CD4-positive, alpha-beta memory T cell (primary cell): ENCODE results near the gene TDP2. TPM values are rescaled to one million over a fixed set of nuclear protein-coding genes. Genes with fewer than 3 reads are reported as not detected.
"Not testable (repeated sequence)": the region's sequence is repeated elsewhere in the genome, so short reads cannot be mapped to it uniquely, and the experiment has no call there.

Experiments
- CTCF ChIA-PET: fragments of 350-600 bp; sonication (Branson Sonifier 250); formaldehyde crosslinking; loops from one replicate; lab custom pipeline; 2021; ENCODE audit warnings: inconsistent platforms; ENCODE audit not compliant: partially characterized antibody; lab: Charles Lee
- POLR2A ChIA-PET: fragments of 350-600 bp; sonication (Branson Sonifier 250); formaldehyde crosslinking; loops from one replicate; lab custom pipeline; 2021; ENCODE audit not compliant: partially characterized antibody; lab: Charles Lee
- DNase-seq, 5 donors: peaks; one replicate each; pipeline versions ENCODE4 v3.0.0 to v3.0.0-alpha.2; 2020 to 2022; ENCODE audit warnings: mixed read lengths in 1 of 5
- H3K27ac ChIP-seq: one replicate; pipeline ENCODE4 v1.7.0; 2013; ENCODE audit warnings: low read depth, low read length
- H3K27me3 ChIP-seq: 2 replicates; pipeline ENCODE4 v1.7.0; 2013; ENCODE audit warnings: mild to moderate bottlenecking, low read length, moderate library complexity; ENCODE audit not compliant: insufficient read depth
- H3K36me3 ChIP-seq: 2 replicates; pipeline ENCODE4 v1.7.0; 2013; ENCODE audit warnings: mild to moderate bottlenecking, low read length, moderate library complexity; ENCODE audit not compliant: insufficient read depth
- H3K4me1 ChIP-seq: 2 replicates; pipeline ENCODE4 v1.7.0; 2013; ENCODE audit warnings: mild to moderate bottlenecking, low read length, moderate library complexity; ENCODE audit not compliant: insufficient read depth
- H3K4me3 ChIP-seq, 2 donors: one replicate each; pipeline ENCODE4 v1.7.0; 2013; ENCODE audit warnings: low read length in 2 of 2, mild to moderate bottlenecking in 1 of 2
- H3K9me3 ChIP-seq, 2 donors: one replicate each; pipeline ENCODE4 v1.7.0; 2013; ENCODE audit warnings: low read length in 2 of 2, control low read depth in 1 of 2; ENCODE audit not compliant: control insufficient read depth in 1 of 2
- H3K27ac Mint-ChIP-seq, 7 donors: one replicate each; pipeline ENCODE4 v1.8.0; 2020 to 2021; ENCODE audit warnings: mixed read lengths in 7 of 7, mild to moderate bottlenecking in 6 of 7, inconsistent platforms in 3 of 7, moderate library complexity in 3 of 7
- H3K27me3 Mint-ChIP-seq, 2 donors: one replicate each; pipeline ENCODE4 v1.8.0; 2020 to 2021; ENCODE audit warnings: mixed read lengths in 2 of 2
- H3K36me3 Mint-ChIP-seq, 2 donors: one replicate each; pipeline ENCODE4 v1.8.0; 2020 to 2021; ENCODE audit warnings: mixed read lengths in 2 of 2, inconsistent platforms in 1 of 2, mild to moderate bottlenecking in 1 of 2
- H3K4me1 Mint-ChIP-seq, 4 donors: one replicate each; pipeline ENCODE4 v1.8.0; 2020 to 2021; ENCODE audit warnings: mixed read lengths in 4 of 4, mild to moderate bottlenecking in 1 of 4
- H3K4me3 Mint-ChIP-seq, 8 donors: one replicate each; pipeline ENCODE4 v1.8.0; 2020 to 2021; ENCODE audit warnings: mixed read lengths in 8 of 8, mild to moderate bottlenecking in 7 of 8, moderate library complexity in 6 of 8, inconsistent platforms in 3 of 8
- H3K9me3 Mint-ChIP-seq, 8 donors: one replicate each; pipeline ENCODE4 v1.8.0; 2020 to 2021; ENCODE audit warnings: mixed read lengths in 8 of 8, mild to moderate bottlenecking in 5 of 8, inconsistent platforms in 3 of 8, moderate library complexity in 1 of 8
- intact Hi-C: fragments of 100-400 bp; cut with micrococcal nuclease; formaldehyde crosslinking; loops from one replicate; pipeline ENCODE4 v1.15.1; 2023
- polyA plus RNA-seq, 2 donors: library from polyadenylated mRNA; unstranded; fragments of 300-500 nt; fragmentation: Illumina TruSeq; gene quantifications; one replicate each; pipeline ENCODE4 v1.2.3, GENCODE V29; 2021
- total RNA-seq, 2 experiments: library from RNA; stranded (reverse); gene quantifications; one replicate each; pipeline ENCODE4 v1.2.3, GENCODE V29; 2021

Gene TDP2
- total and polyA plus RNA-seq, 4 experiments from 2014 or later = 43.4 to 74.3 (median 67.5) TPM

- no peaks in the 10 kb centered on the region for H3K4me1 ChIP-seq
- no peak overlapping the region for H3K27ac ChIP-seq
- intact Hi-C loops = no loop called here
- no peak overlapping the region for H3K27ac Mint-ChIP-seq
- DNase-seq = no peak
- H3K36me3 Mint-ChIP-seq = peaks cover 3 to 9% of the 10 kb centered on the region in 2 donors
- H3K27me3 ChIP-seq = no peaks in the 10 kb centered on the region
- no peaks in the 10 kb centered on the region for H3K36me3 ChIP-seq
- H3K4me1 Mint-ChIP-seq = peaks cover 0 to 4% (median 0%) of the 10 kb centered on the region in 4 donors
- ChIA-PET CTCF (interaction anchor here (1.4 kb wide), 1 partner anchor 103 kb away, joined by 4 read pairs; no protein-coding TSS in a partner anchor), POLR2A (no interaction called here)
- no peak overlapping the region for H3K4me3 Mint-ChIP-seq
- no peaks in the 10 kb centered on the region for H3K27me3 Mint-ChIP-seq
- H3K9me3 ChIP-seq = no peaks in the 10 kb centered on the region
- no peak overlapping the region for H3K4me3 ChIP-seq
- H3K9me3 Mint-ChIP-seq = no peaks in the 10 kb centered on the region
These were observed 16.9 kb upstream of the TDP2 start for GRCh38 chr6:24683297-24684296.

GRCh38 chr6:24680582-24680981 lies 13.9 kb upstream of the TDP2 start:
- H3K4me1 Mint-ChIP-seq = no peaks in the 10 kb centered on the region
- H3K4me3 Mint-ChIP-seq = no peak overlapping the region
- Histone ChIP-seq H3K4me3 (no peak overlapping the region), H3K27ac (no peak overlapping the region), H3K36me3 (no peaks in the 10 kb centered on the region), H3K4me1 (no peaks in the 10 kb centered on the region), H3K27me3 (no peaks in the 10 kb centered on the region), H3K9me3 (no peaks in the 10 kb centered on the region)
- no peak overlapping the region for H3K27ac Mint-ChIP-seq
- no peaks in the 10 kb centered on the region for H3K27me3 Mint-ChIP-seq
- CTCF ChIA-PET = no interaction called here
- intact Hi-C loops = no loop called here
- POLR2A ChIA-PET = no interaction called here
- DNase-seq = no peak
- H3K9me3 Mint-ChIP-seq = no peaks in the 10 kb centered on the region
- peaks cover 0 to 4% of the 10 kb centered on the region in 2 donors for H3K36me3 Mint-ChIP-seq

GRCh38 chr6:24678792-24679352 lies 12.2 kb upstream of the TDP2 start:
- H3K27me3 ChIP-seq, H3K36me3 Mint-ChIP-seq, H3K4me3 ChIP-seq, H3K4me1 ChIP-seq, H3K36me3 ChIP-seq, H3K4me1 Mint-ChIP-seq, DNase-seq, H3K27me3 Mint-ChIP-seq, POLR2A ChIA-PET, H3K9me3 Mint-ChIP-seq, H3K27ac ChIP-seq, H3K4me3 Mint-ChIP-seq, H3K27ac Mint-ChIP-seq, CTCF ChIA-PET, H3K9me3 ChIP-seq, intact Hi-C loops: not testable (repeated sequence)

GRCh38 chr6:24673625-24674024 lies 6.9 kb upstream of the TDP2 start:
- Histone ChIP-seq H3K9me3 (no peaks in the 10 kb centered on the region), H3K4me1 (peaks cover 1% of the 10 kb centered on the region), H3K4me3 (no peak overlapping the region), H3K27ac (no peak overlapping the region), H3K27me3 (no peaks in the 10 kb centered on the region), H3K36me3 (no peaks in the 10 kb centered on the region)
- H3K27me3 Mint-ChIP-seq = no peaks in the 10 kb centered on the region
- POLR2A ChIA-PET = no interaction called here
- intact Hi-C loops = no loop called here
- no peak overlapping the region for H3K27ac Mint-ChIP-seq
- CTCF ChIA-PET = interaction anchor here (2.2 kb wide), 1 partner anchor 92 kb away, joined by 6 read pairs; no protein-coding TSS in a partner anchor
- peaks cover 4 to 6% (median 5%) of the 10 kb centered on the region in 4 donors for H3K4me1 Mint-ChIP-seq
- H3K4me3 Mint-ChIP-seq = no peak overlapping the region
- DNase-seq = no peak
- H3K36me3 Mint-ChIP-seq = peaks cover 2 to 6% of the 10 kb centered on the region in 2 donors
- peaks cover 0 to 9% (median 3%) of the 10 kb centered on the region in 8 donors for H3K9me3 Mint-ChIP-seq

GRCh38 chr6:24672620-24673182 lies 6.0 kb upstream of the TDP2 start:
- Mint-ChIP-seq H3K4me3 (no peak overlapping the region), H3K4me1 (peaks cover 4 to 16% (median 9%) of the 10 kb centered on the region in 4 donors), H3K27ac (no peak overlapping the region), H3K27me3 (no peaks in the 10 kb centered on the region), H3K9me3 (peaks cover 0 to 9% (median 3%) of the 10 kb centered on the region in 8 donors), H3K36me3 (peaks cover 2 to 6% of the 10 kb centered on the region in 2 donors)
- intact Hi-C loops = no loop called here
- H3K4me3 ChIP-seq = no peak overlapping the region
- H3K27me3 ChIP-seq = no peaks in the 10 kb centered on the region
- no peak overlapping the region for H3K27ac ChIP-seq
- H3K4me1 ChIP-seq = peaks cover 11% of the 10 kb centered on the region
- ChIA-PET CTCF (interaction anchor here (2.2 kb wide), 1 partner anchor 91 kb away, joined by 6 read pairs; no protein-coding TSS in a partner anchor), POLR2A (no interaction called here)
- H3K9me3 ChIP-seq = no peaks in the 10 kb centered on the region
- DNase-seq = no peak
- no peaks in the 10 kb centered on the region for H3K36me3 ChIP-seq

- DNase-seq, intact Hi-C loops, H3K4me3 Mint-ChIP-seq, H3K36me3 ChIP-seq, H3K27ac ChIP-seq, H3K9me3 ChIP-seq, H3K4me3 ChIP-seq, H3K27ac Mint-ChIP-seq, H3K27me3 ChIP-seq, POLR2A ChIA-PET, H3K27me3 Mint-ChIP-seq, H3K9me3 Mint-ChIP-seq: not testable (repeated sequence)
- peaks cover 6 to 15% of the 10 kb centered on the region in 2 donors for H3K36me3 Mint-ChIP-seq
- CTCF ChIA-PET = interaction anchor here (1.2 kb wide), 1 partner anchor 86 kb away, joined by 3 read pairs; no protein-coding TSS in a partner anchor
- H3K4me1 Mint-ChIP-seq = peaks cover 9 to 32% (median 20%) of the 10 kb centered on the region in 4 donors
- H3K4me1 ChIP-seq = peaks cover 14% of the 10 kb centered on the region
These were observed 4.4 kb upstream of the TDP2 start for GRCh38 chr6:24671077-24671476.

GRCh38 chr6:24670492-24670891 lies 3.8 kb upstream of the TDP2 start:
- CTCF ChIA-PET = interaction anchor here (1.2 kb wide), 1 partner anchor 86 kb away, joined by 3 read pairs; no protein-coding TSS in a partner anchor
- H3K27me3 ChIP-seq, H3K4me3 ChIP-seq, H3K36me3 ChIP-seq, H3K4me3 Mint-ChIP-seq, H3K27ac Mint-ChIP-seq, H3K9me3 Mint-ChIP-seq, H3K9me3 ChIP-seq, DNase-seq, H3K27me3 Mint-ChIP-seq, H3K27ac ChIP-seq, intact Hi-C loops, POLR2A ChIA-PET: not testable (repeated sequence)
- peaks cover 13 to 37% (median 25%) of the 10 kb centered on the region in 4 donors for H3K4me1 Mint-ChIP-seq
- H3K36me3 Mint-ChIP-seq = peaks cover 6 to 21% of the 10 kb centered on the region in 2 donors
- peaks cover 18% of the 10 kb centered on the region for H3K4me1 ChIP-seq
